GM21360 (cell line): ENCODE results near the gene GATD1.
"Not testable (repeated sequence)": the region's sequence is repeated elsewhere in the genome, so short reads cannot be mapped to it uniquely, and the experiment has no call there.

ENCODE experiments used
- ATAC-seq: cut with Tn5 transposase; IDR thresholded peaks from one replicate; pipeline ENCODE4 v1.9.1; 2021; ENCODE audit warnings: mild to moderate bottlenecking, moderate library complexity; ENCODE audit not compliant: unreplicated experiment

GATD1 gene

GRCh38 chr11:765025-765801 is 12.1 kb downstream of the GATD1 start:
- ATAC-seq, result no peak

- no peak for ATAC-seq
Observed at GRCh38 chr11:764322-765024, 12.8 kb downstream of the GATD1 start.

GRCh38 chr11:763549-764321 is 13.6 kb downstream of the GATD1 start:
- no peak for ATAC-seq

- ATAC-seq, result no peak
Observed at GRCh38 chr11:763073-763463, 14.2 kb downstream of the GATD1 start.

GRCh38 chr11:762421-763072 is 14.7 kb downstream of the GATD1 start:
- no peak for ATAC-seq

GRCh38 chr11:761526-762108 is 15.7 kb downstream of the GATD1 start:
- ATAC-seq, result no peak

GRCh38 chr11:760236-760635 is 17.1 kb downstream of the GATD1 start:
- no peak for ATAC-seq

GRCh38 chr11:749731-750130 is 27.6 kb downstream of the GATD1 start:
- ATAC-seq, result no peak

GRCh38 chr11:748007-748359 is 29.3 kb downstream of the GATD1 start:
- ATAC-seq, result peak; percentile 21

- ATAC-seq, result peak; percentile 85
Observed at GRCh38 chr11:747158-748006, 29.9 kb downstream of the GATD1 start, which contains the start of gene TALDO1. Gene TALDO1 (plus strand): TSS chr11:747464. CDS start chr11:747482, 18 bp downstream.

- peak; percentile 2 for ATAC-seq
Observed at GRCh38 chr11:746289-747157, 30.8 kb downstream of the GATD1 start.

- no peak for ATAC-seq
Observed at GRCh38 chr11:745428-745827, 31.9 kb downstream of the GATD1 start.

GRCh38 chr11:742571-743201 is 34.6 kb downstream of the GATD1 start:
- no peak for ATAC-seq

GRCh38 chr11:742156-742546 is 35.1 kb downstream of the GATD1 start:
- no peak for ATAC-seq

GRCh38 chr11:737899-738298 is 39.4 kb downstream of the GATD1 start:
- not testable (repeated sequence) for ATAC-seq

- ATAC-seq, result no peak
Observed at GRCh38 chr11:737366-737765, 39.9 kb downstream of the GATD1 start.

GRCh38 chr11:734541-734940 is 42.7 kb downstream of the GATD1 start:
- not testable (repeated sequence) for ATAC-seq

GRCh38 chr11:733072-733471 is 44.2 kb downstream of the GATD1 start:
- ATAC-seq, result no peak
